Mucosa of stomach (tissue), 1 donor: ENCODE data around the gene VN1R5.

Source experiments
- H3K27me3 ChIP-seq: one replicate; pipeline ENCODE4 v1.7.0; 2013; ENCODE audit warnings: mild to moderate bottlenecking, low read length; ENCODE audit not compliant: control insufficient read depth, insufficient read depth
- H3K36me3 ChIP-seq: one replicate; pipeline ENCODE4 v1.7.0; 2013; ENCODE audit warnings: low read length; ENCODE audit not compliant: control insufficient read depth, insufficient read depth
- H3K4me1 ChIP-seq: one replicate; pipeline ENCODE4 v1.7.0; 2013; ENCODE audit warnings: mild to moderate bottlenecking, low read length; ENCODE audit not compliant: control insufficient read depth, insufficient read depth
- H3K4me3 ChIP-seq: one replicate; pipeline ENCODE4 v1.7.0; 2013; ENCODE audit warnings: low read length
- H3K9ac ChIP-seq: one replicate; pipeline ENCODE4 v1.7.0; 2013; ENCODE audit warnings: mild to moderate bottlenecking, low read length, moderate library complexity
- H3K9me3 ChIP-seq: one replicate; pipeline ENCODE4 v1.7.0; 2013; ENCODE audit warnings: mild to moderate bottlenecking, low read length, moderate library complexity; ENCODE audit not compliant: control insufficient read depth
- donor health status: Pancreatic carcinoma.

VN1R5 gene

DNA sequence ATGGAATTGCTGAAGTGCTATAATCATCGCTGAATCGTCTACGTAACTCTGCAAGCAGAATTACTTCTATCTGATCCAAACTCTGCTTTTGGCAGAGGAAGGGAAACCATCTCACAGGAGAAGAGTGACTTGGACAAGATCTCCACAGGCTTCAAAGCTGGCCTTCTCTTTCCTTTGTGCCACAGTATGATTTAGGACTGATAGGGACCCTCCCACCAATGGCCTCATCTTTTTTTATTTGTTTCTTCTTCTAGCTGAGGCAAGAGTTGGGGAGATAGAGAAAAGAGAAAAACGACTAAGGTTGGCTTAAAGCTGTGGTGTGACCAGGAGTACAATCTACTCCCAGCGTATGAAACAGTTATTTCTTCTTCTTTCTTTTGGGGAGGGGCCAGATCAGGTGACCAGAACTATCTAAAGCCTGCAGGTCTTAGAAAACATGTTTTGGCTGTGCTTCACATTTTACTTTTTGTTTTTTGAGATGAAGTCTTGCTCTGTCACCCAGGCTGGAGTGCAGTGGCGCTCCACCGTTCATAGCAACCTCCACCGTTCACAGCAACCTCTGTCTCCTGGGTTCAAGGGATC lies 40.8 kb downstream of the VN1R5 start:
- no peaks in the 10 kb centered on the region for H3K27me3 ChIP-seq
- H3K36me3 ChIP-seq: no peaks in the 10 kb centered on the region
- H3K4me3 ChIP-seq: no peak overlapping the region
- H3K9ac ChIP-seq: no peak overlapping the region
- H3K9me3 ChIP-seq: no peaks in the 10 kb centered on the region
- H3K4me1 ChIP-seq: no peaks in the 10 kb centered on the region

DNA sequence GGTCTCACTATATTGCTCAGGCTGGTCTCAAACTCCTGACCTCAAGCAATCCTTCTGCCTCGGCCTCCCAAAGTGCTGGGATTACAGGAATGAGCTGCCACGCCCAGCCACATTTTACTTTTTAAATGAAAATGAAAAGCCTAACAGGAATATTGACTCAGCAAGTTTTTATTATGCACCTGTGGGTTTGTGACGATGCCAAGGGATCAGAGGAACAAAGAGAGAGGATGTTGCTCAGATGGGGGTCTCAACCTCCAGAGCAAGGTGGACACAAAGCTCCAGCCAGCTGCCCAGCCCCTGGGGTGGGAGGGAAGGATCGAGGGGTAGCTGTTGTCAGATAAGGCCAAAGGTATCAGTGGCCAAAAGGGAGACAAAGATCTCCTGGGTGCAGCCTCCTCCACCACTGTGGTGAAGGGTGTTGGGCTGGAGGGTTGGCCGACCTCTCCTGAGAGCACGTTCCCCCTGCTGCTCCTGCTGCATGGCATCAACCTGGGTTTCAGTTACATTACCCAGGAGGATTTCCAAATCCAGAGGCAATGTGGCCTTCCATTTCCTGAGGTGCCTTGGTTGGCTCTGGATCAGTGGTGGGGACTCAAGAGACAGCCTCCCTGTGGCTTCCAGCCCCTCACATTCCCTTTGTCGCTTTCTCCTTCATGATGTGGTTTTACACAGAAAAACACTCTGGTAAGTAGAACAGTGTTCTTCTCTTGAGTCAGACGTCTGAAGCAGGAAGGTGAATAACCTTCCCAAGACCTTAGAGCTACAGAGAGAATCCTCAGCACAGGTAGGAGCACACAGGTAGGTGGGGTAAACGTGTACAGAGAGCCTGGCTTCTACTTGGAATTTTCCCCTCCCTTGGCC lies 41.6 kb downstream of the VN1R5 start:
- no peaks in the 10 kb centered on the region for H3K9me3 ChIP-seq
- no peaks in the 10 kb centered on the region for H3K36me3 ChIP-seq
- H3K4me3 ChIP-seq: no peak overlapping the region
- no peak overlapping the region for H3K9ac ChIP-seq
- H3K27me3 ChIP-seq: no peaks in the 10 kb centered on the region
- H3K4me1 ChIP-seq: no peaks in the 10 kb centered on the region

DNA sequence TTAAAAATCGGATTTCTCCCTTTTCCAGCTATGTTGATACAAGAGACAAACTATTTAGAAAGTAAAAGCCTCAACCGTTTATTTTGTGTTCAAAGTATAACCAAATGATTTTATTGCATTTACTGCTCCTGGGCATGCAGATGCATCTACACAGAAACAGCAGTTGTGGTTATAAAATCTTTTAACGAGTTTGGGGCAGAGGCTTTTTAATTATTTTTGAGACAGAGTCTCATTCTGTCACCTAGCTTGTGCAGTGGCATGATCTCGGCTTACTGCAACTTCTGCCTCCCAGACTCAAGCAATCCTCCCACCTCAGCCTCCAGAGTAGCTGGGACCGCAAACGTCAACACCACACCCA lies 42.2 kb downstream of the VN1R5 start:
- H3K9ac ChIP-seq: no peak overlapping the region
- no peak overlapping the region for H3K4me3 ChIP-seq
- H3K27me3 ChIP-seq: no peaks in the 10 kb centered on the region
- no peaks in the 10 kb centered on the region for H3K36me3 ChIP-seq
- H3K4me1 ChIP-seq: peaks cover 5% of the 10 kb centered on the region
- H3K9me3 ChIP-seq: no peaks in the 10 kb centered on the region

GRCh38 chr1:247298701-247299100 lies 42.8 kb downstream of the VN1R5 start:
- Histone ChIP-seq H3K27me3 (no peaks in the 10 kb centered on the region), H3K9ac (no peak overlapping the region), H3K4me1 (peaks cover 11% of the 10 kb centered on the region), H3K9me3 (no peaks in the 10 kb centered on the region), H3K36me3 (no peaks in the 10 kb centered on the region), H3K4me3 (no peak overlapping the region)

GRCh38 chr1:247299723-247300381 lies 44.0 kb downstream of the VN1R5 start:
- Histone ChIP-seq H3K36me3 (no peaks in the 10 kb centered on the region), H3K27me3 (no peaks in the 10 kb centered on the region), H3K9me3 (no peaks in the 10 kb centered on the region), H3K4me3 (no peak overlapping the region), H3K4me1 (peaks cover 17% of the 10 kb centered on the region), H3K9ac (no peak overlapping the region)

- Histone ChIP-seq H3K36me3 (no peaks in the 10 kb centered on the region), H3K9ac (no peak overlapping the region), H3K27me3 (no peaks in the 10 kb centered on the region), H3K4me1 (peaks cover 17% of the 10 kb centered on the region), H3K4me3 (no peak overlapping the region), H3K9me3 (no peaks in the 10 kb centered on the region)
These were observed 44.8 kb downstream of the VN1R5 start for GRCh38 chr1:247300491-247301175.

DNA sequence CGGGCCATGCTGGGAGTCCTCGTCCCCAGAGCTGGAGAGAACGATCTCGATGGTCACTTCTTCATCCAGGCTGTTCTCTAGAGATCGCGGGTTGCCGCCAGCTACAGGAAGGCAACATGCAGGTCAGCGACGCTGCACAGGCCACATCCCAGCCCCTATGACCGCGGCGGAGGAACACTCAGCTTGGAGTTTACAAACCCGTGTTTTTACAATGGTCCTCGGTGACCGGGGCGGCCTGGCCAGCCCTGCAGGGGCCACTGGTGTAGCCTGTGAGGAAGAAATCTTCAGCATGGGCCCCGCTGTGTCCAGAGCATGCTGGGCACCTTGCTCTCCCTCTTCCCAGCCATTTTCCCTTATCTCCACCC lies 45.3 kb downstream of the VN1R5 start:
- H3K4me1 ChIP-seq: peaks cover 17% of the 10 kb centered on the region
- H3K27me3 ChIP-seq: no peaks in the 10 kb centered on the region

DNA sequence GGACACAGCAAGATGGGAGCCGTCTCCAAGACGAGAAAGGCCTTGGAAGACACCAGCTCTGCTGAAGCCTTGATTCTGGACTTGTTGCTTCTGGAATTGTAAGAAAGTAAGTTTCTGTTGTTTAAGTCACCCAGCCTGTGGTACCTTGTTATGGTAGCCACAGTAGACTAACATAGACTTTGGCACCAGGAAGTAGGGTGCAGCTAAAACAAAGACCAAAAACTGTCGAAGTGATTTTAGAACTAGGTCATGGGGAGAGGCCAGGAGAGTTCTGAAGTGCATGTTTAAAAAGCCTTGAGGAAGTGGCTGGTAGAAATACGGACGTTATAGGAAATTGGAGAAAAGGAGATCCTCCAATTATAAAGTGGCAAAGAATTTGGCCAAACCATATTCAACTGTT lies 47.3 kb downstream of the VN1R5 start:
- Histone ChIP-seq H3K27me3 (no peaks in the 10 kb centered on the region), H3K9me3 (no peaks in the 10 kb centered on the region), H3K4me1 (peaks cover 17% of the 10 kb centered on the region), H3K4me3 (no peak overlapping the region), H3K9ac (no peak overlapping the region), H3K36me3 (no peaks in the 10 kb centered on the region)

More for the DNA sequence above, 45.3 kb downstream of the VN1R5 start:
- H3K9me3 ChIP-seq: no peaks in the 10 kb centered on the region
- no peak overlapping the region for H3K4me3 ChIP-seq
- H3K9ac ChIP-seq: no peak overlapping the region
- H3K36me3 ChIP-seq: no peaks in the 10 kb centered on the region

DNA sequence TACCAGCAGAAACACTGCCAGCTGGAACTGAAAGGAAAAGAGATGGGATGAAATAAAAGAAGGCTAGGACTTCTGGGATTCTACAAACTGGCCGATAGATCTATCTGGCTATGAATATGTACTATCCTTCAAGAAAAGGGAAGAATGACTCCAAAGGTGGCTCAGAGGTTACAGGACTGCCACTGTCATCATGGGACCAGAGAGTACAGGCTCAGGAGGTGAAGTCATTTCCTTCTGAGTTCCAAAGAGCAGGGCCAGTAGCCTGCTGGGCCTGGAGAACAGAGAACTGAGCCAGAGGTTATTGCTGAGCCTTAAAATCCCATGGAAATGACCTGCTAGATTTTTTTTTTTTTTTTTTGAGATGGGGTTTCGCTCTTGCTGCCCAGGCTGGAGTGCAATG lies 48.2 kb downstream of the VN1R5 start:
- Histone ChIP-seq H3K36me3 (peaks cover 3% of the 10 kb centered on the region), H3K4me3 (no peak overlapping the region), H3K9ac (no peak overlapping the region), H3K9me3 (no peaks in the 10 kb centered on the region), H3K27me3 (no peaks in the 10 kb centered on the region), H3K4me1 (peaks cover 17% of the 10 kb centered on the region)
